ENCODE results near the gene SATB2. TPM values are rescaled to one million over a fixed set of nuclear protein-coding genes. Genes with fewer than 3 reads are reported as not detected.

Gene SATB2
- total RNA-seq, 1 donor from 2014 or later, result 1.1 TPM

DNA sequence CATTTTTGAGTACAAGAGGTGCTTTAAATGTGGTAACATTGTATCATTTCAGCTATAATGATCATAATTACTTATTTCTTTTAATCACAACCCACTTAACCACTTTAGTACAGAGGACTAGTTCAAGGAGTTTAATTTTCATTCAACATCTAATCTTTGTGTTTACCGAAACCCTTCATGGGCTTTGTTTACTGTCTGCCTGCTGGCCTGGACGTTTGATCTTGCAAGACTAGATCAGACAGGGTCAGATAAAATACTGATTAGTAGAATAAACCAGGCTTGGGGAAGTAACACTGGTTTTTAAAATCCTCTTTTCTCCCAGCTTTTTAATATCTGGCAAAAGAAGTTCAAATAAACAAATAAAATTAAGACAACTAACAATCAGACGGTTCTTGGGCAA is 93.6 kb downstream of the SATB2 start:
- DNase-seq (ENCODE audit: missing footprints), result no peak
- no peak for ATAC-seq
- intact Hi-C loops (cut with DNase I), result no loop called here

DNA sequence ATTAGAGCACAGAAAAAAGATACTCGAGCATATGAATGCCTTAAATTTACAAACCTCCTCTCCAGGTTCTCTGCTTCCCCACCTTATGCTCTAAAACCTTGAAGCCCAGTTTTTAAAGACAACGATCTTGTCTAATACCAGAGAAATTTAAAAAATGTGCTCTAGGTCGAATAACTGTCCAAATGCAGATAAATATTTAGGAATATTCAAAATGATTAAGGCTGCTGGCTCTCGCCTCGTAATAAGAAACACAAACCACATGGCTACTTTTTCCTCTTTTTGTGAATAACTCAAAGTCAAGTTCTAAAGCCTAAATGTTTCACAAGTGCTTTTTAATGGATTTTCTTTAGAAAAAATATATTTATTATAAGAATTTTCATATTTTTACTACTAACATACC is 101.3 kb downstream of the SATB2 start:
- DNase-seq (ENCODE audit: missing footprints) (no peak), ATAC-seq (no peak)
- intact Hi-C loops (cut with DNase I), result no loop called here

DNA sequence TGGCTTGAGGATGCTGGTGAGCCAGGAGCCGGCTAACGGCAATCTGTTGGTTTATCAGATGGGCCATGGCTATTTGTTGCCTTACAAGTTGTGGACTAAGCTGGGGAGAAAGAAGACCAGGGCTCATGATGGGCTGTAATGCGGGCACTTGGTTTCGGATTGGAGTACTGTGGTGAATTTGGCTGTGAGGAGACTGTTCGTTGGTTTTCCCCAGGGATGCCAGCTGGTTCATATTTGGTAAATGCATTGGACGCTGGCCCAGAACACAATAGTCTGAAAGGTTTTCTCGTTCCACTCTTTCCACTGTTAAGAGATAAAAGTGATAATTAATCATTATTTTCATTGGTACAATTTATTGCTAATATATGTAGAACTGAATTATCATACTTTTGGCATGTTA is 108.9 kb downstream of the SATB2 start:
- ATAC-seq, result no peak
- DNase-seq (ENCODE audit: missing footprints), result no peak
- intact Hi-C loops (cut with DNase I), result no loop called here

DNA sequence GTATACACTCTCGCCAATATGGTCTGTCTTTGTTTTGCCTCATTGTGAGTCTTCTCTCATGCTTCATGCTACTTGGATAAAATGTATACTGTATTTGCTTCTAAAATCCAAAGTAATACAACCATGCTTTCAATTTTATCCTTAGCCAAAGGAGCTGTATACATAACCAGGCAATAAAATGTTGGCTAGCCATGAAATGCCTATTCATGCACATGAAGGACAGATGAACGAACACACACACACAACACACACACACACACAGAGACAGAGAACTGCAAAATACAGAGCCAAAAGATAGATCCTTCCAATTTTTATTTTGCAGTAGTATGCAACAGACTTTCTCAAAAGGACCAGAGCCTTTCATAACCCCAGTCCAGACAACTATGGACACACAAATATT is 113.7 kb downstream of the SATB2 start:
- ATAC-seq, result no peak
- no peak for DNase-seq (ENCODE audit: missing footprints)
- intact Hi-C loops (cut with DNase I), result no loop called here

DNA sequence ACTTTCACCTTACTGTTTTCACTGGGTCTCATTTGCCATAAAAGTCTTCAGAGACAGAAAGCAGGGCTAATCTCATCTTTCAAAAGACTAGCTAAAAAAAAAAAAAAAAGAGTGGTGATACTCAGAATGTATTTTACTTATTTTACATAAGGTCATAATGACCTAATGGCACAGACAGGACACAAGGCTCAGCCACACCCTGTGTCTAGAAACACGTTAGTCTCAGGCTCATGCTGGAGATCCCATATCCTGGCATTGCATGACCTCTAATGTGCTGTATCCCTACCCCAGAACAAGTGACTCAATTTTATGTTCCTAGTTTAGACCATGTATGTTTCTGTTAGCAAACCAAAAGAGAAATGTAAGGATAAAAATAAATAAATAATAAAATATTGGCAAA is 115.4 kb downstream of the SATB2 start:
- no peak for DNase-seq (ENCODE audit: missing footprints)
- intact Hi-C loops (cut with DNase I), result no loop called here
- no peak for ATAC-seq

DNA sequence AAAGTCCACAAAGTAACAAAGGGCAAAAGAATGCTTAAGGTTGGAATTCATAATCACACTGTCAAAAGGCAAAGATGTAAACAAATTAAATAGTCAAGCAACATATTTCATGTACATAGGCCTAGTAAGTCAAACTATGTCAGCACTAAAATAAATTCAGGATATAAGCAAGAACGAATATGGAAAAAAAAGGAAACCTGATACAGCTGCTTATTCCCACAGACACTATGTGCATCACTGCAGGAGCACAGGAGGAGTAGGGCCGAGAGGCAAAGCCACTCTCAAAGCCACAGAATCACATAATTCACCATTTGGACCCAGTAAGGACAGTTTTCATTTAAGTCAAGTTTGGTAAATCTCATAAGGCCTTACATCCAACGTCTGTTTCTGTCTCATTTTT is 116.6 kb downstream of the SATB2 start:
- DNase-seq (ENCODE audit: missing footprints), result no peak
- intact Hi-C loops (cut with DNase I), result no loop called here
- no peak for ATAC-seq

DNA sequence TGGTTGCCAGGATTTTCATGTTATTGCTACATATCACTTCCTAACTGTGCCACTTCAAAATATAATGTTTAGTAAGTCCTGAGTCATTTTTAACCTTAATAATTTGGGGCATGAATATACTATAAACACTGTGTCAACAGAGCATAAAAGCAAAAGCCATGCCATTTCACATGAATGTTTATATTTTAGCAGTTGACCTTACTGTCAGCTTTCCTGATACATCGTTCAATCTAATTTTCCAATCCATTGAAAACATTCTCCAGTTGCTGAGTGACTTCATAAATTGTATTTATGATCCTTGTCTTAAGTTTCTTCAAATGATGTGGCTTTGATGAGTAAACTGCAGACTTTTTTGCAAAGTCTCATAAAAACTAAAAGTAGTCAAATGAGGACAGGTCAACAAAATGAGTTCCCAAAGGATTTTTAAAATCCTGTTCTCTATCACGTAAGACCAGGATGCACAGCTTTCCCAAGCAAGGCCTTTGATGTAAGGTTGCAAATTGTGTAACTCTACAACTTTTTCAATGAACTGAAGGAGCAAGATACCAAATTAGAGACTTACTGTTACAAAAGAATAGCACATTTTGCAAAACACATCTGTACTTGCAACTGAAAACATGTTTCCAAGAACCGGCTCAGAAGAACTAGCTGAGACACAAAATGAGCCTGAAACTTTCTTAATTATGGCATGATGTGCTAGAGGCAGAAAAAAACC is 117.7 kb downstream of the SATB2 start:
- ATAC-seq (no peak), DNase-seq (ENCODE audit: missing footprints) (no peak)
- intact Hi-C loops (cut with DNase I), result no loop called here

DNA sequence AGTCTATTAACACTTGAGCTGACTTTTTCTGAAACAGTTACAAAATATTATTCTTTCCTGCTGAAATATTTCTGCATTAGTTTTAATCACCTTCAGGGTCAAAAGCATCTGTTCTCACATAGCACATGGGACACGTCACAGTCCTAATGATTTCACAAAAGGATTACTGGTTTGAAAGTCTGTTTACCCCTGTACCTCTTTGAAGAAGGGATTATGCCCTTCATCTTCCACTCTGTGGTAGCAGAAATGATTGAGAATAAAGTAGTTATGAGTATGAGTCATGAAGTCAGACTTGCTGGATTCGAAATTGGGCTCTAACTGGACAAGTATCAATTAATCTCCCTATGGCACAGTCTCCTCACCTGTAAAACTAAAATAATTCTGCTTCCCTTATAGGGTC is 121.2 kb downstream of the SATB2 start:
- no peak for DNase-seq (ENCODE audit: missing footprints)
- ATAC-seq, result no peak
- intact Hi-C loops (cut with DNase I), result no loop called here

DNA sequence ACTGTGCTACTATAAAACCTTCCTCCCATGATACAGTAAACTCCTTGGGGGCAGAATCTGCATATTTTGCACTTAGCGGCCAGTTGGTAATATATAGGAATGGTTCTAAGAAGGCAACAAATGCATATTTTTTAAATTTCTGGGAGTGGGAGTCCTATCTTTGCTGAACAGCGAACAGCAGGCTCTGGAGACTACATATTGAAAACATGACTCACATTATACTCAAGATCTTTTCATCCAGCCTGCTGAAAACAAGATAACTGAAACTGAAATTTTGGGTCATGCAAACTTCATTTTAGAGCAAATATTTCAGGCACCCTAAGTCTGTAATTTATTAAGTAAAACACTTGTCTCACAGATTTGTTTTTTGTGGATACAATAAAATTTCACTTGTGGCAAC is 122.2 kb downstream of the SATB2 start:
- intact Hi-C loops (cut with DNase I), result no loop called here
- no peak for ATAC-seq
- DNase-seq (ENCODE audit: missing footprints), result no peak

DNA sequence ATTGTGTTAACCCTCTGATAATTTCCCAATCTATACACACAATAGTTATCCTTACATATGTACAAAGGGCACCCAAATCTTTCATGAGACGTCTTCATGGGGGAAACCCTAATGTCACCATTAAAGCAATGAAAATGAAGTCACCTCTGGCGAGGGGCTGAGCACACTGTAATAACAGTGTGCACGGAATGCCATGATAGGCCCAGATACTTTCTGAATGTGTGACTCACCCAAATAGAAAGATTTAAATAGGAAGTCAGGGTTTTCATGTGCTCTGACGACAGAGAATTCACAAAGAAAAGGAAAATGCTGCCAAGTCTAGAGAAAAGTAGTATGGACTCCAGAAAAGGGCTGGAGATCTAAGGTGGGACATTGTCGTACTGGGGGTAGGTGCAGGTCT is 128.3 kb downstream of the SATB2 start:
- intact Hi-C loops (cut with DNase I), result no loop called here
- DNase-seq (ENCODE audit: missing footprints) (no peak), ATAC-seq (no peak)

DNA sequence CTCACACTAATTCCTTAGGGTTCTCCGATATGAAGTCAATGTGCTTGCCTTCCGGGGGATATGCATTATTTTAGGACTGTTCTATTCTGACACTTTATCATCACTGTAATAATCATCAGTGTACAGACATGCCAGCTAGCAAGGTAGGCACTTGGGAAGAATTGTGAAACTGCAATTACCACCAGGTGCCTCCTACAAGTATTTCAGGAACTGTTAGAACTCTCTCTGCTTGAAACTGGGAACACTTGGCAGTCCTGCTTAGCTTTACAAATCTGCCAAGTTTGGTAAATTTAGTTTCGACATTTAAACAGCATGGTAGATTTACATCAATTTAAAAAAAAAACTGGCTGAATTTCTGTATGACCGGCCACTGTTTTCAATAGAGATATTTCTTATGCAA is 128.7 kb downstream of the SATB2 start:
- DNase-seq (ENCODE audit: missing footprints) (no peak), ATAC-seq (no peak)
- intact Hi-C loops (cut with DNase I), result no loop called here

DNA sequence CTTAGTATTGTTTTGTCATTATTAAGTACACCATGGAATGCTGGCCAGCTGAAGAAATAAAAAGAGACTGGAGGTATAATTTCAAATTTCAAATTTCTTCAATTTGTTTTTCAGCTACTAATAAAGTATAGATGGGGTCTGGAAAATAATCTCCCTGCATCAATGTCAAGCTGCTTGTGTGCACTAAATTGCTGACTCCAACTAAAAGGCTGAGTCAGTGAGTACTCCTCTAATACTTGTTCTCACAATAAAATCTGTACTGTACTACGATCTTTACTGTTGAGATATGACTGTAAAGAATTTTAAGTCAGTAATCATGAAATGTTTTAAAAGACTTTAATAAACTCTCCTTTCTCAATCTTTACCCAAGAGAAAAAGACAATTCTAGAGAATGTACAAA is 131.9 kb downstream of the SATB2 start:
- DNase-seq (ENCODE audit: missing footprints), result no peak
- intact Hi-C loops (cut with DNase I), result no loop called here
- ATAC-seq, result no peak

DNA sequence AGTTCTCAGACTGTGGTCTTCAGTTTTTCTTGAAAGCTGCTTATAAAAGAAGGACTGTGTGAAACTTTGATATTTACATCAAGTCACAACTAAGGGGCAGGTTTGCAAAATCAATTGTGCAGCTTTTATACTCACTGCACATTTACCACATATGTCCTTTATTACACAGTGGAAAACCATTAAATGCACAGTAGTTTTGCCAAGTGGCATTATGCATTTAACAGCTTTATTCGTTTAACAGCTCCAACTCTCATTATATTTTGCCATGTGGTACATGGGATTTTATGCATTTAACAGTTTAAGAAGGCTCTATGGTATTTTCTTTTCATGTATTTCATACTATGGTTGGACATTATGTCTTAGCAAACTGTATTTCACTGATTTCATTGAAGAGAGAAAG is 135.6 kb downstream of the SATB2 start:
- intact Hi-C loops (cut with DNase I), result no loop called here
- ATAC-seq (no peak), DNase-seq (ENCODE audit: missing footprints) (no peak)

DNA sequence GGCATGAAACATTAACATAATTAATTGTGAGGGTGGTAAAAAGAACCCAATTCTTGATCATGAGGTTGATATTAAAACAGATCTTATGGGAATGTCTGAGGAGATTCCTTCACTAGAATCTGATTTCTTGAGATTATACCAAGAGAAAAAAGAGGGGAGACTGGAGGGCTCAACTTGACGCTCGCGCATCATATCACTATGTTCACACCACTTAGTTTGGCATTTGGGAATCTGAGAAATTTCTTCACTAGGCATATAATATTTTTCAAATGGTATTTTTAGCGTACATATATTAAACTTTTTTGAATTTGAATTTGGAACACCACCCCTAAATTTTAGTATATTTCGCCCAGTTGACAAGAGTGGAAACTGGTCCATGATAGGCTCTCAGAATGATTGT is 140.1 kb downstream of the SATB2 start:
- ATAC-seq, result no peak
- intact Hi-C loops (cut with DNase I), result no loop called here
- DNase-seq (ENCODE audit: missing footprints), result no peak

DNA sequence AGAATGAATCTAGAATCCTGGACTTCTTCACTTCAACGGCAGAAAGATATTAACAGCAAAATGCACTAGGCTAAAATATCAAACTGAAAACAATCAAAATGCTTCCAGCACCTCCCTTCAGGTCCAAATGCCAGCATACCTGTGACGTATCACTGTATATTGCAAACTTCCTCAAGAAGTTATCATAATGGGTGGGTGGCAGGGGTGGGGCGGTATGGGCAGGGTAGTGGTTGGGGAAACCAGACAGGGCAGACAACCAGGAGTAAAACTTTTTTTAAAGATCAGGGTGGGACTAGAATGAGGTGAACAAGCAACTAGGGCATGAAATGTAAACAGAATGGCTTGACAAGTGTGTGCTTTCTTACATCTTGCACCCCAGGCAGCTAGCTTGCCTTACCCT is 140.9 kb downstream of the SATB2 start:
- intact Hi-C loops (cut with DNase I), result no loop called here
- no peak for ATAC-seq
- DNase-seq (ENCODE audit: missing footprints), result no peak

DNA sequence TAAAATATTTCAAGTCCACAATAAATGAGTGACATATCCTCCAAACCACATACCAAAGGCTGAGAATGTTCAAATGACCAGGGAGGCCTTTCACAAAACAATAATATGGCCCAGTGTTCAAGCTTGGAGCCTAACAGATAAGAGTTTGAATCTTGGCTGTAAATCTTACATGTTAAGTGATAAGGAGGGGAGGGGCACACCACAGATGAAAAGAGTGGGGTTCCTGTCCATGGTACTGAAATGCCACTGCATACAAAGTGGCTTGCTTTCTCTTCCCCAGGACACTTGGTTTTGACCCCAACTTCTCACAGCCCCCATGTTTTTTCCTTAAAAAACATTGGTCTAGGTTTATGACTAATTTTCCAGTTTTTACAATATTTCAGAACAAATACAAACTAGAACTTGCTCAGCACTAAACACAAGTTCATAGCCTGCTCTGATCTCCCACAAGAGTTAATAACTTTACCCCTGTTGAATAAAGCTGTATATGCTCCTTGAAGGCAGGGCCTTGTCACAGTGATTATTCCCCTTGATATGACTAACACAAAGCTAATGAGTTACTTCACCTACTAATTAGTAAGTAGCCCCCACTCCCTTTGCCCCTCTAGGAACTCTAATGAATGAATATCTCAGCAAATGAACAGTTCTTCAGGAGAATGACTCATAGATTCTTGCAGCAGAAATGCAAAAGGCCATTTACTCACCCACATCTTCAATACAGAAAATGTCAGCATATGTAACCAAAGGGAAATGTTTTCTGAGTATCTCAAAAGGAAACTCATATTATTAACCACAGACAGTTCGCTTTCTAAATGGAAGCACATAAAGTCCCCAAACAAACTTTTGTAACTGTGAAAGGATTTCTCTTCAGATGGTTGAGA is 142.2 kb downstream of the SATB2 start:
- DNase-seq (ENCODE audit: missing footprints) (no peak), ATAC-seq (no peak)
- intact Hi-C loops (cut with DNase I), result no loop called here

DNA sequence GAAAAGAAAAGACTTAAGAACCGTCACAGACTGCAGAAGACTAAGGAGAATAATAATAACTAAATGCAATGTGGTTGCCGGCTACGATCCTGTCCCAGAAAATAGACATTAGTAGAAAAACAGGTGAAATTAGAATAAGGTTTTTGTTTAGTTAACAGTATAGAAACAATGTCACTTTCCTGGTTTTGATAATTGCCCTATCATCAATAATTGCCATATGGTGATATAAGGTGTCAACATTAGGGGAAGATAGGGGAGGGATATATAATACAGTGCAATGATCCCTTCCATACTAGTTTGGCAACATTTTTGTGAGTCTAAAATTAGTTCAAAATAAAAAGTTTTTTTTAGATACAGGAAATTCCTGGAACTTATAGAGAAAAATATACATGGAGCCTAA is 144.8 kb downstream of the SATB2 start:
- no peak for DNase-seq (ENCODE audit: missing footprints)
- no peak for ATAC-seq
- intact Hi-C loops (cut with DNase I), result no loop called here

DNA sequence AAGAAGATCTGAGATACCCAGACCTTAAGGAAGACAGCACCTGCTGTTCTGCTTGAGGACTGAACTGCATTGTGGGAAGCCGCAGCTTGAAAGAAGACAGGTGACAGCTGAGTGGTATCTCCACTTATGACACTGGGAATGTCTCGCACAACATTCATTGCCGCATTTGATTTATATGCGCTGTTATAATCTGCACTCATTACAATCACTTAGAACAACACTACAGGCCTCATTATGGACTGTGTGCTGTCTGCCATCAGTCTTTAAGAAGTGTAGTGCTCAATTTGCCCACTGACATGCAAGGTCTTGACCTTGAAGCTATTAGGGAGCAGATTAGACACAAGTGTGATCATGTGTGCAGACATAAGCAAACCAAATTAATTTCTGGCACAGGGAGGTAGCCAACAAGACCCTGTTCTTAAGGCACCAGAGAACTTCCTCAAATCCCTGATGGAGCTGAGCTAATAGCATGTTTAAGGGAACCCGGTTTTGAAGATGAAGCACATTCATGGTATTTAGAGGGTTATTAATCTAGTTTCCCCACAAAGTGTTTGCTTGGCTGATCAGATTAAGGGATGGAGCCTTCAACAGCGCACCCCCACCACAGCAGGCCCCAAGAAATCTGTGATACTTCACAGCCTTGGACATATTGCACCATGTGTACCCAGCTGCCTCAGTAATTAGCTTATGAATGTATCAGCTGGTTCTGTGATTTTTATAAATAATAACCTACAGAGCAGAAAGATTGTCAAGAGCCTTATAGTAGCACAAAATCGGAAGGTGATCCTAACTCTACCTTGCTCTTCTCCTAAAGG is 146.8 kb downstream of the SATB2 start:
- DNase-seq (ENCODE audit: missing footprints) (no peak), ATAC-seq (no peak)
- intact Hi-C loops (cut with DNase I), result no loop called here

DNA sequence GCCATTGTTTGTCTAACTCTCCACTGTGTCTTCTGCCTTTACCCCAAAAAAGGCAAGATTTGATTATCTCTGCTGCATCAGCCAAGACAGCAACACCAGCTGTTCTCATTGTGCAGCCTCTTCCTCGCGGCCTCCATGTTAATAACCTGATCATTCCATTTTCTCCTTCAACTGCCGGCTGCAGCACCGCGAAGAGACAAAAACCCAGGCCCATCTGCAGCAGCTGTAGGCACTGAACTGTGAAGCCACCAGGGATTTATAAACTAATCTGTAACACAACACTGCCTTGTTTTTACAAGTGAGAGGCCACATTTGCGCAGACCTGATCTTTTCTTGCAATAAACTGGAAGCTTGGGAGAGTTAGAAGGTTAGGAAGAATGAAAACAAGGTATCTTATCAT is 147.8 kb downstream of the SATB2 start:
- intact Hi-C loops (cut with DNase I), result no loop called here
- no peak for ATAC-seq
- DNase-seq (ENCODE audit: missing footprints), result no peak

DNA sequence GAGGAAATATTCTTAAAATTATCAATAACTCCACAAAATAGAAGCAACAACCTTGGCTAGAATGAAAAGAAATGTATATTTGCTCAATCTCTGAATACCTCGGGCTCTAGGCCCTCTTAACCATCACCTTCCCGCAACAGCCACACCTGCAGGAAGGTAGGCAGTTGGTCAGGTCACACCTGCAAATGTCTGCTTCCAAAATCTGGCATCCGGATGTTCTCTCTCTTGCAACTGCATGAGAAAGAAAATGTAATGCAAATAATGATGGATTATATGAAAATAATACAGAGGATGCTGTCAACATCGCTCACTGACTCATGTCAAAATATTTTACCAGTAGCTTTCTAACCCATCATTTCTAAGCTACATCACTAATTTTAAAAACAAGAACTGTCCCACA is 148.3 kb downstream of the SATB2 start:
- intact Hi-C loops (cut with DNase I), result no loop called here
- ATAC-seq (no peak), DNase-seq (ENCODE audit: missing footprints) (no peak)
